IPS-11a (cell line): ENCODE data around the gene CXCL11.
"Not testable (repeated sequence)": the region's sequence is repeated elsewhere in the genome, so short reads cannot be mapped to it uniquely, and the experiment has no call there.

ENCODE experiments used
- H3K4me3 ChIP-seq: one replicate; pipeline ENCODE4 v1.5.1; 2013; ENCODE audit warnings: low read depth, low read length, control low read depth

Gene CXCL11

GRCh38 chr4:76035799-76036380, at the start of gene CXCL11:
TSS of gene CXCL11 (minus strand) at chr4:76036070. CDS start at chr4:76035987, 83 bp downstream.
- H3K4me3 ChIP-seq, result no peak within 1 kb of the TSS

- H3K4me3 ChIP-seq, result no peak overlapping the region
Observed at GRCh38 chr4:76084542-76084941, 48.7 kb upstream of the CXCL11 start.

- no peak overlapping the region for H3K4me3 ChIP-seq
Observed at GRCh38 chr4:76083386-76083988, 47.6 kb upstream of the CXCL11 start.

GRCh38 chr4:76078033-76078613, 42.3 kb upstream of the CXCL11 start:
- no peak overlapping the region for H3K4me3 ChIP-seq

- no peak overlapping the region for H3K4me3 ChIP-seq
Observed at GRCh38 chr4:76074993-76075600, 39.2 kb upstream of the CXCL11 start.

- no peak within 1 kb of the TSS for H3K4me3 ChIP-seq
Observed at GRCh38 chr4:76074468-76074867, 38.6 kb upstream of the CXCL11 start, which contains the start of gene ART3. TSS of gene ART3 (plus strand) at chr4:76074709. CDS start at chr4:76075890, 1,181 bp downstream.

GRCh38 chr4:76072760-76073159, 36.9 kb upstream of the CXCL11 start:
- no peak overlapping the region for H3K4me3 ChIP-seq

- H3K4me3 ChIP-seq, result no peak overlapping the region
Observed at GRCh38 chr4:76067652-76068286, 31.9 kb upstream of the CXCL11 start.

GRCh38 chr4:76066546-76066945, 30.7 kb upstream of the CXCL11 start:
- no peak overlapping the region for H3K4me3 ChIP-seq

GRCh38 chr4:76061982-76062381, 26.1 kb upstream of the CXCL11 start:
- H3K4me3 ChIP-seq, result no peak overlapping the region

- H3K4me3 ChIP-seq, result no peak overlapping the region
Observed at GRCh38 chr4:76061421-76061820, 25.6 kb upstream of the CXCL11 start.

GRCh38 chr4:76060506-76060905, 24.6 kb upstream of the CXCL11 start:
- H3K4me3 ChIP-seq, result no peak overlapping the region

- H3K4me3 ChIP-seq, result no peak overlapping the region
Observed at GRCh38 chr4:76059750-76060149, 23.9 kb upstream of the CXCL11 start.

GRCh38 chr4:76058888-76059426, 23.1 kb upstream of the CXCL11 start:
- H3K4me3 ChIP-seq, result no peak overlapping the region

GRCh38 chr4:76058302-76058701, 22.4 kb upstream of the CXCL11 start:
- no peak overlapping the region for H3K4me3 ChIP-seq

- H3K4me3 ChIP-seq, result no peak overlapping the region
Observed at GRCh38 chr4:76055421-76055820, 19.6 kb upstream of the CXCL11 start.

GRCh38 chr4:76055016-76055415, 19.1 kb upstream of the CXCL11 start:
- H3K4me3 ChIP-seq, result no peak overlapping the region

GRCh38 chr4:76053730-76054129, 17.9 kb upstream of the CXCL11 start:
- no peak overlapping the region for H3K4me3 ChIP-seq

- not testable (repeated sequence) for H3K4me3 ChIP-seq
Observed at GRCh38 chr4:76050560-76051050, 14.7 kb upstream of the CXCL11 start.

GRCh38 chr4:76049860-76050416, 14.1 kb upstream of the CXCL11 start:
- H3K4me3 ChIP-seq, result not testable (repeated sequence)

- H3K4me3 ChIP-seq, result not testable (repeated sequence)
Observed at GRCh38 chr4:76044686-76045085, 8.8 kb upstream of the CXCL11 start.
